Keratinocyte (primary cell): ENCODE measurements around the gene PKP2. TPM values are rescaled to one million over a fixed set of nuclear protein-coding genes. Genes with fewer than 3 reads are reported as not detected.

Source experiments
- DNase-seq: peaks from one replicate; pipeline ENCODE4 v3.0.0-alpha.2; 2011; ENCODE audit warnings: low read depth, missing footprints, low spot score
- FAIRE-seq: peaks from 2 replicates; lab custom pipeline; 2011; peaks lifted over from hg19 to GRCh38; lab: Jason Lieb, UNC
- H2AFZ ChIP-seq: 2 replicates; pipeline ENCODE4 v1.6.0; 2012; ENCODE audit warnings: low read length, control low read depth, inconsistent platforms; ENCODE audit not compliant: control insufficient read depth
- H3K27ac ChIP-seq: 2 replicates; pipeline ENCODE4 v1.5.1; 2011; ENCODE audit warnings: low read length; ENCODE audit not compliant: control insufficient read depth, insufficient read depth
- H3K27me3 ChIP-seq: 3 replicates; pipeline ENCODE4 v1.6.0; 2011; ENCODE audit warnings: low read length; ENCODE audit not compliant: control insufficient read depth, insufficient read depth; ENCODE audit errors: extremely low read depth
- H3K36me3 ChIP-seq, 2 experiments: 2 replicates in 1 of 2; 3 replicates in 1 of 2; pipeline ENCODE4 v1.5.1; 2011; ENCODE audit warnings: low read length in 2 of 2, mild to moderate bottlenecking in 1 of 2; ENCODE audit not compliant: control insufficient read depth in 2 of 2, insufficient read depth in 2 of 2; ENCODE audit errors: extremely low read depth in 1 of 2
- H3K4me1 ChIP-seq: 3 replicates; pipeline ENCODE4 v1.5.1; 2011; ENCODE audit warnings: low read length; ENCODE audit not compliant: control insufficient read depth, insufficient read depth; ENCODE audit errors: extremely low read depth
- H3K4me2 ChIP-seq: 3 replicates; pipeline ENCODE4 v1.6.0; 2011; ENCODE audit warnings: low read depth, low read length; ENCODE audit not compliant: control insufficient read depth, insufficient read depth; ENCODE audit errors: extremely low read depth
- H3K4me3 ChIP-seq, 3 experiments: fragments of 200-600 bp in 1 of 3; sonication (generic) in 1 of 3; 2 replicates in 2 of 3; 3 replicates in 1 of 3; pipeline ENCODE4 v1.5.1; 2011 to 2016; ENCODE audit warnings: low read length in 3 of 3, mild to moderate bottlenecking in 3 of 3, control low read depth in 2 of 3, inconsistent platforms in 1 of 3, low read depth in 1 of 3, mixed read lengths in 1 of 3, mixed run types in 1 of 3, moderate library complexity in 1 of 3; ENCODE audit not compliant: control insufficient read depth in 2 of 3, insufficient read depth in 2 of 3; ENCODE audit errors: extremely low read depth in 1 of 3
- H3K79me2 ChIP-seq: 2 replicates; pipeline ENCODE4 v1.6.0; 2012; ENCODE audit warnings: low read length; ENCODE audit not compliant: control insufficient read depth, insufficient read depth
- H3K9ac ChIP-seq: 3 replicates; pipeline ENCODE4 v1.6.0; 2011; ENCODE audit warnings: low read length; ENCODE audit not compliant: control insufficient read depth, insufficient read depth; ENCODE audit errors: extremely low read depth
- H3K9me1 ChIP-seq: 3 replicates; pipeline ENCODE4 v1.6.0; 2011; ENCODE audit warnings: low read length; ENCODE audit not compliant: control insufficient read depth, insufficient read depth; ENCODE audit errors: extremely low read depth
- H3K9me3 ChIP-seq: 2 replicates; pipeline ENCODE4 v1.5.1; 2012; ENCODE audit warnings: low read depth, low read length; ENCODE audit not compliant: control insufficient read depth
- H4K20me1 ChIP-seq: 3 replicates; pipeline ENCODE4 v1.6.0; 2011; ENCODE audit warnings: low read length; ENCODE audit not compliant: control insufficient read depth, insufficient read depth; ENCODE audit errors: extremely low read depth
- CTCF ChIP-seq, 3 experiments: IDR thresholded peaks in 1 of 3; conservative IDR thresholded peaks in 1 of 3; optimal IDR thresholded peaks in 1 of 3; 2 replicates in 2 of 3; 3 replicates in 1 of 3; pipeline versions ENCODE3 to v1.5.1; 2011; ENCODE audit warnings: low read length in 3 of 3, mild to moderate bottlenecking in 3 of 3, moderate library complexity in 2 of 3, control low read depth in 1 of 3, inconsistent platforms in 1 of 3; ENCODE audit not compliant: insufficient read depth in 2 of 3; ENCODE audit errors: extremely low read depth in 1 of 3
- EZH2 ChIP-seq: IDR thresholded peaks from one replicate; pipeline ENCODE4 v1.6.1; 2012; ENCODE audit warnings: inconsistent platforms, mild to moderate bottlenecking, low read length, moderate library complexity
- dilution Hi-C: fragments of 300-500 bp; cut with MboI; formaldehyde crosslinking; loops from one replicate; pipeline ENCODE4 v1.7.0; 2020; ENCODE audit warnings: low sequenced_read_pairs; ENCODE audit not compliant: extremely low pct_ligation_motif_present
- polyA plus RNA-seq, 5 experiments: library from polyadenylated mRNA; depleted of rRNA in 3 of 5; stranded (reverse) in 3 of 5; stranded (forward) in 1 of 5; unstranded in 1 of 5; fragments of >200 nt; gene quantifications; 1 replicate in 1 of 5; 2 replicates in 3 of 5; 3 replicates in 1 of 5; pipeline versions ENCODE4 v1.2.1 to v1.2.3, GENCODE V29; 2011 to 2012; ENCODE audit warnings: missing spikeins in 2 of 5, low read depth in 1 of 5, low replicate concordance in 1 of 5

PKP2 gene
- polyA plus RNA-seq, 1 donor (not counting 4 experiments of a cell fraction or from before 2014, with no cell fraction given) = 50.4 TPM

GRCh38 chr12:32789446-32789845 lies 107.1 kb downstream of the PKP2 start:
- Histone ChIP-seq H3K36me3 (peaks cover 14 to 17% of the 10 kb centered on the region in 2 experiments), H3K79me2 (no peaks in the 10 kb centered on the region), H3K27ac (no peak overlapping the region), H3K27me3 (no peaks in the 10 kb centered on the region), H4K20me1 (no peaks in the 10 kb centered on the region), H3K9me3 (no peaks in the 10 kb centered on the region), H3K4me1 (no peaks in the 10 kb centered on the region), H3K9ac (no peak overlapping the region), H2AFZ (no peak overlapping the region), H3K4me3 (no peak overlapping the region), H3K9me1 (no peaks in the 10 kb centered on the region), H3K4me2 (no peak overlapping the region)
- dilution Hi-C loops = no loop called here
- TF ChIP-seq EZH2 (no peak), CTCF (optimal IDR thresholded peaks at IDR 0.05 in 1 of 3, IDR thresholded peaks at IDR 0.05 in 1 of 3, conservative IDR thresholded peaks at IDR 0.05 in 1 of 3; ENCODE audit: extremely low read depth in 1 of 3, insufficient read depth in 2 of 3, low read length in 3 of 3) (no peak)
- FAIRE-seq = no peak
- no peak for DNase-seq

DNA sequence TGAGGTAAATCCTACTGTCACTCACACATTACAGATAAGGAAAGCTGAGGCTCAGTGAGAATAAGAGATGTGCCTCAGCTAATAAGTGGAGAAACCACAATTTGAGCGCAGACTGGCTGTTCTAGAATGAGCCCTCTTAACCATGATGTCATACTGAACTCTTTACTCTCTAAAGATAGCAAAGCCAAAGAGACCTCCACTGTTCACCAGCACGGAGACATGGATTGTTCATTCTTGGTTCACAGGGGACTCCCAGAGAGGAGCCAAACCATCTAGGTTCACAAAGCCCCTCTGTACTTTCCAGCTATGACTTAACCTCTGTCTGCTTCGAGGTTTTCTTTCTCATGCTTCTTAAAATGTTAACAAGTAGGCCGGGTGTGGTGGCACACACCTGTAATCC lies 108.2 kb downstream of the PKP2 start:
- DNase-seq (no peak), FAIRE-seq (no peak)
- H3K4me1 ChIP-seq = no peaks in the 10 kb centered on the region
- no peak overlapping the region for H2AFZ ChIP-seq
- dilution Hi-C loops = no loop called here
- H3K9me3 ChIP-seq = no peaks in the 10 kb centered on the region
- TF ChIP-seq EZH2 (no peak), CTCF (optimal IDR thresholded peaks at IDR 0.05 in 1 of 3, IDR thresholded peaks at IDR 0.05 in 1 of 3, conservative IDR thresholded peaks at IDR 0.05 in 1 of 3; ENCODE audit: extremely low read depth in 1 of 3, insufficient read depth in 2 of 3, low read length in 3 of 3) (no peak)
- no peaks in the 10 kb centered on the region for H3K79me2 ChIP-seq
- H3K4me3 ChIP-seq = no peak overlapping the region
- no peaks in the 10 kb centered on the region for H4K20me1 ChIP-seq
- no peaks in the 10 kb centered on the region for H3K27me3 ChIP-seq
- no peak overlapping the region for H3K9ac ChIP-seq
- no peaks in the 10 kb centered on the region for H3K9me1 ChIP-seq
- H3K36me3 ChIP-seq = peaks cover 8 to 15% of the 10 kb centered on the region in 2 experiments
- H3K27ac ChIP-seq = no peak overlapping the region
- no peak overlapping the region for H3K4me2 ChIP-seq
